HepG2 (cell line): ENCODE measurements around the gene SDK1. TPM values are rescaled to one million over a fixed set of nuclear protein-coding genes. Genes with fewer than 3 reads are reported as not detected.

ENCODE experiments used
- CREM ChIP-seq, 2 experiments: sonication (generic) in 1 of 2; formaldehyde crosslinking in 1 of 2; IDR thresholded peaks; 2 replicates each; pipeline versions ENCODE4 v1.4.0 to v1.6.1; 2016 to 2020; ENCODE audit warnings: antibody characterized with exemption in 1 of 2, mild to moderate bottlenecking in 1 of 2, missing genetic modification reagents in 1 of 2
- FOXA3 ChIP-seq: IDR thresholded peaks from 2 replicates; pipeline ENCODE4 v1.6.1; 2016; ENCODE audit warnings: missing genetic modification reagents, missing compliant biosample characterization
- FOXP1 ChIP-seq, 2 experiments: fragments of 450-650 bp in 1 of 2; IDR thresholded peaks; 2 replicates each; pipeline ENCODE4 v1.6.1; 2017 to 2018; ENCODE audit warnings: antibody characterized with exemption in 1 of 2
- KDM6A ChIP-seq: IDR thresholded peaks from 2 replicates; pipeline ENCODE4 v1.6.1; 2016; ENCODE audit warnings: low read depth
- NCOA2 ChIP-seq: sonication (generic); formaldehyde crosslinking; IDR thresholded peaks from 2 replicates; pipeline ENCODE4 v1.8.0; 2022; ENCODE audit warnings: inconsistent platforms
- NCOR1 ChIP-seq: fragments of 200-600 bp; sonication (generic); IDR thresholded peaks from 2 replicates; pipeline ENCODE4 v1.7.0; 2017; ENCODE audit warnings: antibody characterized with exemption, low read length, borderline replicate concordance
- NR2F2 ChIP-seq: IDR thresholded peaks from 2 replicates; pipeline ENCODE4 v1.6.1; 2012; ENCODE audit warnings: low read depth, inconsistent platforms, borderline replicate concordance
- ZNF343 ChIP-seq: sonication (generic); formaldehyde crosslinking; IDR thresholded peaks from 2 replicates; pipeline ENCODE4 v1.4.0; 2020; ENCODE audit warnings: mild to moderate bottlenecking, missing genetic modification reagents
- ZNF878 ChIP-seq: sonication (generic); formaldehyde crosslinking; IDR thresholded peaks from 2 replicates; pipeline ENCODE4 v1.8.1; 2023; ENCODE audit warnings: mild to moderate bottlenecking, missing genetic modification reagents, moderate library complexity
- polyA plus RNA-seq, 8 experiments: library from polyadenylated mRNA; depleted of rRNA in 3 of 8; stranded (reverse) in 7 of 8; unstranded in 1 of 8; fragments of >200 nt; fragmentation: Illumina TruSeq in 4 of 8; extraction: Trizol in 4 of 8; gene quantifications; 2 replicates each; pipeline versions ENCODE4 v1.2.1 to v1.2.3, GENCODE V29; 2011 to 2016; ENCODE audit warnings: low read depth in 4 of 8, missing spikeins in 1 of 8, mixed read lengths in 1 of 8; ENCODE audit not compliant: insufficient read depth in 1 of 8
- total RNA-seq, 5 experiments: library from RNA; depleted of rRNA; stranded (reverse); fragments of >200 nt; fragmentation: Illumina TruSeq; extraction: Trizol; gene quantifications; 2 replicates each; pipeline ENCODE4 v1.2.3, GENCODE V29; 2016; ENCODE audit warnings: low read depth in 1 of 5
- TF ChIP-seq, protein P1 (sequence below): sonication (generic); formaldehyde crosslinking; IDR thresholded peaks from 2 replicates; pipeline ENCODE4 v1.9.0; 2022; ENCODE audit warnings: low read depth, missing genetic modification reagents
- TF ChIP-seq, protein P2 (sequence below): IDR thresholded peaks from 2 replicates; pipeline ENCODE4 v1.6.1; 2016; ENCODE audit warnings: missing biosample characterization, missing genetic modification reagents, low read depth
- TF ChIP-seq, protein P3 (sequence below): sonication (generic); formaldehyde crosslinking; conservative IDR thresholded peaks from 2 replicates; pipeline ENCODE4 v1.4.0; 2020; ENCODE audit warnings: mild to moderate bottlenecking, missing genetic modification reagents, moderate library complexity
- TF ChIP-seq, protein P4 (sequence below): sonication (generic); formaldehyde crosslinking; IDR thresholded peaks from 2 replicates; pipeline ENCODE4 v1.4.0; 2020; ENCODE audit warnings: missing genetic modification reagents
- TF ChIP-seq, protein P5 (sequence below): sonication (generic); formaldehyde crosslinking; IDR thresholded peaks from 2 replicates; pipeline ENCODE4 v1.5.0; 2020; ENCODE audit warnings: missing genetic modification reagents
- TF ChIP-seq, protein P6 (sequence below): sonication (generic); formaldehyde crosslinking; IDR thresholded peaks from 2 replicates; pipeline ENCODE4 v1.4.0; 2020; ENCODE audit warnings: missing genetic modification reagents, borderline replicate concordance

The SDK1 gene
- total and polyA plus RNA-seq, 2 of the 13 experiments (the other 11 are each of a cell fraction or from before 2014, with no cell fraction given) = 0.35 to 2.4 TPM

DNA sequence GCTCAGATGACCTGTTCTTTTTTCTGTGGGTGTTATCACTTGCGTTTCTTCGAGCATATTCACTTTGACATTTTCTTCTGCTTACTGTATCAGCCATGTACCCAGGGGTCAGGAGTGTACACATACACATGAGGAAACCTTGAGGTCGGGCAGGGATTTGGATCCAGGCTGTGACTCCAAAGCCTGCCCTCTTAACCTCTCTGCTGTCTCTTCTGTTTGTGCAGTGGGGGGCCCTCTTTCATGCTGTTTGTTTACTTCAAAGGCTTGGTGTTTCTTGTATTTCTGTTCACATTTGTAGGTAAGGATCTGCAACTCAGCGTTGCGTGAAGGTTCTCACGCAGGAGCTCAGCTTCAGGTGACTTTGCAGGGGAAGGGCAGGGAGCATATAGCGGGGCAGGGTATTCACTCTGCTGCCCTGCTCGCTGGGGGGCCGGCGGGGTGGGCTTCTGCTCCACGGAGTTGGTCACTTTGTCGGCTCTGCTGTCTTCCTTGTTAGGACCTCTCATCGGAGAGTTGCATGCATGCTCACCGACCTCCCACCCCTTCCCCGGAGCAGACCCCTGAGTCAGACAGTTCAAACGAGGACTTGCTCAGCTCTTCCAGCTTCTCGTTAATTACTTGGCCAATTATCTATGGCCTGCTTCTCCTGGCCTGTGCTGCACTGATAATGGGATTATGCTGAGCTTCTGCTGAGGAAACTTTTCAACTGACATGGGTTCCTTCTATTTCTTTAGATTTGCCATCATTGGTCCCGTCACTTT, 77.5 kb downstream of the SDK1 start (continued):
- TF ChIP-seq, protein P1, sequence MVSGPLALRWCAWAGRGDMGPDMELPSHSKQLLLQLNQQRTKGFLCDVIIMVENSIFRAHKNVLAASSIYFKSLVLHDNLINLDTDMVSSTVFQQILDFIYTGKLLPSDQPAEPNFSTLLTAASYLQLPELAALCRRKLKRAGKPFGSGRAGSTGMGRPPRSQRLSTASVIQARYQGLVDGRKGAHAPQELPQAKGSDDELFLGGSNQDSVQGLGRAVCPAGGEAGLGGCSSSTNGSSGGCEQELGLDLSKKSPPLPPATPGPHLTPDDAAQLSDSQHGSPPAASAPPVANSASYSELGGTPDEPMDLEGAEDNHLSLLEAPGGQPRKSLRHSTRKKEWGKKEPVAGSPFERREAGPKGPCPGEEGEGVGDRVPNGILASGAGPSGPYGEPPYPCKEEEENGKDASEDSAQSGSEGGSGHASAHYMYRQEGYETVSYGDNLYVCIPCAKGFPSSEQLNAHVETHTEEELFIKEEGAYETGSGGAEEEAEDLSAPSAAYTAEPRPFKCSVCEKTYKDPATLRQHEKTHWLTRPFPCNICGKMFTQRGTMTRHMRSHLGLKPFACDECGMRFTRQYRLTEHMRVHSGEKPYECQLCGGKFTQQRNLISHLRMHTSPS (CRISPR knock-in tag) = no peak
- TF ChIP-seq NCOA2 (CRISPR knock-in tag) (peak; percentile 56; the same call in 1 of the 2 replicates), FOXA3 (peak; percentile 78), ZNF343 (CRISPR knock-in tag) (no peak), CREM (IDR thresholded peaks at IDR 0.05) (peak; percentile 55; the same call in 1 of the 2 replicates), CREM (CRISPR knock-in tag; IDR thresholded peaks at IDR 0.05) (no peak), KDM6A (CRISPR knock-in tag) (peak; percentile 62; the same call in 1 of the 2 replicates), FOXP1 (IDR thresholded peaks at IDR 0.05) (peak; percentile 35; the same call in 1 of the 2 replicates), FOXP1 (CRISPR knock-in tag; IDR thresholded peaks at IDR 0.05) (peak; percentile 91; the same call in 1 of the 2 replicates), NR2F2 (peak; percentile 98), ZNF878 (CRISPR knock-in tag) (0 out of 2 replicates have a peak, but pooled peaks have one; percentile 27), NCOR1 (peak; percentile 74; the same call in 1 of the 2 replicates)
- TF ChIP-seq, protein P2, sequence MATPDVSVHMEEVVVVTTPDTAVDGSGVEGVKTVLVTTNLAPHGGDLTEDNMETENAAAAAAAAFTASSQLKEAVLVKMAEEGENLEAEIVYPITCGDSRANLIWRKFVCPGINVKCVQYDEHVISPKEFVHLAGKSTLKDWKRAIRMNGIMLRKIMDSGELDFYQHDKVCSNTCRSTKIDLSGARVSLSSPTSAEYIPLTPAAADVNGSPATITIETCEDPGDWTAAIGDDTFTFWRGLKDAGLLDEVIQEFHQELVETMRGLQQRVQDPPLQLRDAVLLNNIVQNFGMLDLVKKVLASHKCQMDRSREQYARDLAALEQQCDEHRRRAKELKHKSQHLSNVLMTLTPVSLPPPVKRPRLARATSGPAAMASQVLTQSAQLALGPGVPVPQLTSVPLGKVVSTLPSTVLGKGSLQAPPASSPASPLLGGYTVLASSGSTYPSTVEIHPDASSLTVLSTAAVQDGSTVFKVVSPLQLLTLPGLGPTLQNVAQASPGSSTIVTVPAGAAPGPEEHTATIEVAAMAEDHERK = no peak
- TF ChIP-seq, protein P3, sequence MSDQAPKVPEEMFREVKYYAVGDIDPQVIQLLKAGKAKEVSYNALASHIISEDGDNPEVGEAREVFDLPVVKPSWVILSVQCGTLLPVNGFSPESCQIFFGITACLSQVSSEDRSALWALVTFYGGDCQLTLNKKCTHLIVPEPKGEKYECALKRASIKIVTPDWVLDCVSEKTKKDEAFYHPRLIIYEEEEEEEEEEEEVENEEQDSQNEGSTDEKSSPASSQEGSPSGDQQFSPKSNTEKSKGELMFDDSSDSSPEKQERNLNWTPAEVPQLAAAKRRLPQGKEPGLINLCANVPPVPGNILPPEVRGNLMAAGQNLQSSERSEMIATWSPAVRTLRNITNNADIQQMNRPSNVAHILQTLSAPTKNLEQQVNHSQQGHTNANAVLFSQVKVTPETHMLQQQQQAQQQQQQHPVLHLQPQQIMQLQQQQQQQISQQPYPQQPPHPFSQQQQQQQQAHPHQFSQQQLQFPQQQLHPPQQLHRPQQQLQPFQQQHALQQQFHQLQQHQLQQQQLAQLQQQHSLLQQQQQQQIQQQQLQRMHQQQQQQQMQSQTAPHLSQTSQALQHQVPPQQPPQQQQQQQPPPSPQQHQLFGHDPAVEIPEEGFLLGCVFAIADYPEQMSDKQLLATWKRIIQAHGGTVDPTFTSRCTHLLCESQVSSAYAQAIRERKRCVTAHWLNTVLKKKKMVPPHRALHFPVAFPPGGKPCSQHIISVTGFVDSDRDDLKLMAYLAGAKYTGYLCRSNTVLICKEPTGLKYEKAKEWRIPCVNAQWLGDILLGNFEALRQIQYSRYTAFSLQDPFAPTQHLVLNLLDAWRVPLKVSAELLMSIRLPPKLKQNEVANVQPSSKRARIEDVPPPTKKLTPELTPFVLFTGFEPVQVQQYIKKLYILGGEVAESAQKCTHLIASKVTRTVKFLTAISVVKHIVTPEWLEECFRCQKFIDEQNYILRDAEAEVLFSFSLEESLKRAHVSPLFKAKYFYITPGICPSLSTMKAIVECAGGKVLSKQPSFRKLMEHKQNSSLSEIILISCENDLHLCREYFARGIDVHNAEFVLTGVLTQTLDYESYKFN (CRISPR knock-in tag) = peak; percentile 80
- TF ChIP-seq, protein P4, sequence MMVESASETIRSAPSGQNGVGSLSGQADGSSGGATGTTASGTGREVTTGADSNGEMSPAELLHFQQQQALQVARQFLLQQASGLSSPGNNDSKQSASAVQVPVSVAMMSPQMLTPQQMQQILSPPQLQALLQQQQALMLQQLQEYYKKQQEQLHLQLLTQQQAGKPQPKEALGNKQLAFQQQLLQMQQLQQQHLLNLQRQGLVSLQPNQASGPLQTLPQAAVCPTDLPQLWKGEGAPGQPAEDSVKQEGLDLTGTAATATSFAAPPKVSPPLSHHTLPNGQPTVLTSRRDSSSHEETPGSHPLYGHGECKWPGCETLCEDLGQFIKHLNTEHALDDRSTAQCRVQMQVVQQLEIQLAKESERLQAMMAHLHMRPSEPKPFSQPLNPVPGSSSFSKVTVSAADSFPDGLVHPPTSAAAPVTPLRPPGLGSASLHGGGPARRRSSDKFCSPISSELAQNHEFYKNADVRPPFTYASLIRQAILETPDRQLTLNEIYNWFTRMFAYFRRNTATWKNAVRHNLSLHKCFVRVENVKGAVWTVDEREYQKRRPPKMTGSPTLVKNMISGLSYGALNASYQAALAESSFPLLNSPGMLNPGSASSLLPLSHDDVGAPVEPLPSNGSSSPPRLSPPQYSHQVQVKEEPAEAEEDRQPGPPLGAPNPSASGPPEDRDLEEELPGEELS (CRISPR knock-in tag) = peak; percentile 81
- TF ChIP-seq, protein P5, sequence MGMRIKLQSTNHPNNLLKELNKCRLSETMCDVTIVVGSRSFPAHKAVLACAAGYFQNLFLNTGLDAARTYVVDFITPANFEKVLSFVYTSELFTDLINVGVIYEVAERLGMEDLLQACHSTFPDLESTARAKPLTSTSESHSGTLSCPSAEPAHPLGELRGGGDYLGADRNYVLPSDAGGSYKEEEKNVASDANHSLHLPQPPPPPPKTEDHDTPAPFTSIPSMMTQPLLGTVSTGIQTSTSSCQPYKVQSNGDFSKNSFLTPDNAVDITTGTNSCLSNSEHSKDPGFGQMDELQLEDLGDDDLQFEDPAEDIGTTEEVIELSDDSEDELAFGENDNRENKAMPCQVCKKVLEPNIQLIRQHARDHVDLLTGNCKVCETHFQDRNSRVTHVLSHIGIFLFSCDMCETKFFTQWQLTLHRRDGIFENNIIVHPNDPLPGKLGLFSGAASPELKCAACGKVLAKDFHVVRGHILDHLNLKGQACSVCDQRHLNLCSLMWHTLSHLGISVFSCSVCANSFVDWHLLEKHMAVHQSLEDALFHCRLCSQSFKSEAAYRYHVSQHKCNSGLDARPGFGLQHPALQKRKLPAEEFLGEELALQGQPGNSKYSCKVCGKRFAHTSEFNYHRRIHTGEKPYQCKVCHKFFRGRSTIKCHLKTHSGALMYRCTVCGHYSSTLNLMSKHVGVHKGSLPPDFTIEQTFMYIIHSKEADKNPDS (CRISPR knock-in tag) = no peak
- TF ChIP-seq, protein P6, sequence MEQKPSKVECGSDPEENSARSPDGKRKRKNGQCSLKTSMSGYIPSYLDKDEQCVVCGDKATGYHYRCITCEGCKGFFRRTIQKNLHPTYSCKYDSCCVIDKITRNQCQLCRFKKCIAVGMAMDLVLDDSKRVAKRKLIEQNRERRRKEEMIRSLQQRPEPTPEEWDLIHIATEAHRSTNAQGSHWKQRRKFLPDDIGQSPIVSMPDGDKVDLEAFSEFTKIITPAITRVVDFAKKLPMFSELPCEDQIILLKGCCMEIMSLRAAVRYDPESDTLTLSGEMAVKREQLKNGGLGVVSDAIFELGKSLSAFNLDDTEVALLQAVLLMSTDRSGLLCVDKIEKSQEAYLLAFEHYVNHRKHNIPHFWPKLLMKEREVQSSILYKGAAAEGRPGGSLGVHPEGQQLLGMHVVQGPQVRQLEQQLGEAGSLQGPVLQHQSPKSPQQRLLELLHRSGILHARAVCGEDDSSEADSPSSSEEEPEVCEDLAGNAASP = peak; percentile 37; the same call in 1 of the 2 replicates
